ENCODE results near the gene FIBP.
"Not testable (repeated sequence)": the region's sequence is repeated elsewhere in the genome, so short reads cannot be mapped to it uniquely, and the experiment has no call there.

Gene FIBP

GRCh38 chr11:65857853-65858680, 30.2 kb downstream of the FIBP start, which contains the start of gene CFL1:
Gene CFL1, minus strand, starts transcription at chr11:65858180. Its CDS starts 81 bp downstream, at chr11:65858099.
- peak; percentile 96 for DNase-seq

DNA sequence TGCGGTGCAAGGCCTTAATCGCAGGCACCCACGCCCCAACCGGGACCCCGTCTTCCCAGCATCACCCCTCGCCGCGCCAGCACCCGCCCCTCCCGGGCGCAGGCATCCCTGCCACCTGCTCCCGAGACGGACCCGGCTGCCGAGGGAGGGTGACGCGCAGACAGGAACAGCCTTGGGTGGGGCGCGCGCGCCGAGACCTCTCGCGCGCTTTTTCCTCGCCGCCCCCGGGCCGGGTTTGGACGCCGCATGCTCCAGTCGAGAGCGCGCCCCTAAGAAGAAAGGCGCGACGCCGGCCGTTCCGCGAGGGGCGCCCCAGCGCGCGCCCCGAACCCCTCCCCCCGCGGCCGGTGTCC, 30.8 kb downstream of the FIBP start:
- DNase-seq, result peak; percentile 70

DNA sequence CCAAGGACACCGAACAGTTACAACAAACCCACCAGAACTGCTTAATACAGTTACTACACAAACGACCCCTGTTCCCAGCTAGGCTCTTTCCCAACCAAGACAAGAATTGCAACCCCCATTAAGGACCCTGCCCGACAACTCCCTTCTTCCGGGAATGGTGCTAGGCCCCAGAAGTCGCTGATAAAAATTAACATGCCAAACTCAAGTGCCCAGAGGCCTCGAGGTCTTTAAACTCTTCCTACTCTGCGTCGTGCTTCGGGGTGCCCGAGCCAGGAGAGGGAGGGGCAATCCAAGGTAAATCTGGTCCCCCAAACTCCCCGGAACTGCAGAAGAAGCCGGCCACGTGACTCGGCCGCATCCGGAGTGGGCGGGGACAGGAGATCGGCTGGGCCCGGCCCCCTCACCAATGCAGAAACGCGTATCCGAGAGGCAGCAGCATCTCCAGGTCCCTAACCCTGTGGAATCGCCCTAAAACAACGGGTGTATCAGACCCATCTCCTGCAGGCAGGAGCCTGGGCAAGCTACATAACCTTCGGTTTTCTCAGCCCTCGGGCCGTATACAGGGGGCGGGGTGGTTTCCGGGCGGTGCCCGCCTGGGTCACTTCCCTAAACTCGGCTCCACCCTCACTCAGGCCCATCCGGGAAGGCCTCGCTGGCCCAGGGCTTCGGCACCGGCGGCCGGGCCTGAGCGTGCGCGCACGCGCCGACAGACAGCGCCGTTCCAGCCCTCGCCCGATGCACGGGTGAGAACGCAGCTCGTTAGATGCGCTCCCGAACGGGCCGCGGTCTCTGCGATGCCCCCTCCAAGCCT, 31.4 kb downstream of the FIBP start:
- DNase-seq, result peak; percentile 86

- no peak for DNase-seq
Measured at GRCh38 chr11:65855927-65856363, 32.3 kb downstream of the FIBP start.

- DNase-seq, result no peak
Measured at GRCh38 chr11:65854852-65855837, 33.1 kb downstream of the FIBP start.

DNA sequence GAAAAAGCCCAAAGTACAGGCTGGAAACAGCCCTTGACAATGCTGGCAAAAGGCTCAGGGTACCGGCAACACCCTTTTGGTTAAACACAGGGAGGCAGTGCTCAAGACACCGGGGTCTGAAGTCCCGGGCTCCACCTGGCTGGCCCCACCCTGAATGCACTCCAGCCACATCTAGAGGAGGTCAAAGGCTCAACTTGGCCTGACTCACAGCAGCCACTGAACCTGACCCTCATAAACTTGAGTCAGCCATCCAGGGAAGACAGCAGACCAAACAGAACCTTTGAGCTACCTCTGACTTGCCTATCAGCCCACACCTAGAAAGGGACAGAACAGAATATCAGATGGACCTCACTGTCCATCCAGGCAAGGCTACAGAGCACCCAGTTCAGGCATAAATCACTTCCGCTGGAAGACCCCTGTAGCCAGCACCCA, 34.1 kb downstream of the FIBP start:
- DNase-seq, result no peak

GRCh38 chr11:65853246-65853979, 34.9 kb downstream of the FIBP start:
- DNase-seq, result no peak

DNA sequence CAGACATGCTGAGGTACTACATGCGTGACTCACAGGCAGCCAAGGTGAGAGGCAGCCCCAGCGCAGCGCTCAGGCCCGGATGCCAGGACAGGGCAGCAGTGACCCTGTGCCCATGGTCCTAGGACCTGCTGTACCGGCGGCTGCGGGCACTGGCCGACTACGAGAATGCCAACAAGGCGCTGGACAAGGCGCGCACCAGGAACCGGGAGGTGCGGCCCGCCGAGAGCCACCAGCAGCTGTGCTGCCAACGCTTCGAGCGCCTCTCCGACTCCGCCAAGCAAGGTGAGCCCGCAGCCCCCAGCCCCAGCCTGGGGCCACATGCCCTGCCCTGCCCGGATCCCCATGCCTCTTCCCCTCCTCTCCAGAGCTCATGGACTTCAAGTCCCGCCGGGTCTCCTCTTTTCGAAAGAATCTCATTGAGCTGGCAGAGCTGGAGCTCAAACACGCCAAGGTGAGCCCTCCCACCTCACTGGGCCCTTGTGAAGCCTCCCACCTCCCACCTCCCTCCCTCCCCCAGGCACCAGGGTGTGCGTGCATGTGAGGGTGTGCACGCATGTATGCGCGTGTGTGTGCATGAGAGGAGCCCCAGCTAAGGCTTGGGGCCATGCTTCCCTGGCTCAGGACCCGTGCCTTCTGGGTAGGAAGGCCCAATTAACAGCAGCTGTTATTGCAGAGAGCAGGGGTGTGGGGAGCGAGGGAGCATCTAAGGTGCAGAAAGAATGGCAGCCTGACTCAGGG, 35.6 kb downstream of the FIBP start:
- no peak for DNase-seq

GRCh38 chr11:65851811-65852507, 36.3 kb downstream of the FIBP start:
- DNase-seq, result no peak

DNA sequence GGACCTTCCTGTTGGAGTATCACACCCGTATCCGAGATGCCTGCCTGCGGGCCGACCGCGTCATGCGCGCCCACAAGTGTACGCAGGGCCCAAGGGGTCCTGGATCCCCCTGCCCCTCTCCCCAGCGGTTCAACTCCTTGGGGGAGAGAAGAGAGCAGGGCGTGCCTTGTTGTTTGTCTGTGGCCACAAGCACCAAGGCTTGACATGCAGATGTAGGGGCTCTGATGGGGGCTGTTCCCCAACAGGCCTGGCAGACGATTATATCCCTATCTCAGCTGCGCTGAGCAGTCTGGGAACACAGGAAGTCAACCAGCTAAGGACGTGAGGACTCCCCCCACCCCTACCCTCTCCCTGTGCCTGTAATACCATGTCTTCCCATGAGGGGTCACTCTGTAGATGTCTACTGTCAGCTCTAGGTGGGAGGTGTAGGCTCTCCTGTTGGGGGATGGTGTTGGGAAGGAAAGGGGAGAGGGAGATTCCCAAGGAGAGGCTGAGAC, 37.1 kb downstream of the FIBP start:
- no peak for DNase-seq

DNA sequence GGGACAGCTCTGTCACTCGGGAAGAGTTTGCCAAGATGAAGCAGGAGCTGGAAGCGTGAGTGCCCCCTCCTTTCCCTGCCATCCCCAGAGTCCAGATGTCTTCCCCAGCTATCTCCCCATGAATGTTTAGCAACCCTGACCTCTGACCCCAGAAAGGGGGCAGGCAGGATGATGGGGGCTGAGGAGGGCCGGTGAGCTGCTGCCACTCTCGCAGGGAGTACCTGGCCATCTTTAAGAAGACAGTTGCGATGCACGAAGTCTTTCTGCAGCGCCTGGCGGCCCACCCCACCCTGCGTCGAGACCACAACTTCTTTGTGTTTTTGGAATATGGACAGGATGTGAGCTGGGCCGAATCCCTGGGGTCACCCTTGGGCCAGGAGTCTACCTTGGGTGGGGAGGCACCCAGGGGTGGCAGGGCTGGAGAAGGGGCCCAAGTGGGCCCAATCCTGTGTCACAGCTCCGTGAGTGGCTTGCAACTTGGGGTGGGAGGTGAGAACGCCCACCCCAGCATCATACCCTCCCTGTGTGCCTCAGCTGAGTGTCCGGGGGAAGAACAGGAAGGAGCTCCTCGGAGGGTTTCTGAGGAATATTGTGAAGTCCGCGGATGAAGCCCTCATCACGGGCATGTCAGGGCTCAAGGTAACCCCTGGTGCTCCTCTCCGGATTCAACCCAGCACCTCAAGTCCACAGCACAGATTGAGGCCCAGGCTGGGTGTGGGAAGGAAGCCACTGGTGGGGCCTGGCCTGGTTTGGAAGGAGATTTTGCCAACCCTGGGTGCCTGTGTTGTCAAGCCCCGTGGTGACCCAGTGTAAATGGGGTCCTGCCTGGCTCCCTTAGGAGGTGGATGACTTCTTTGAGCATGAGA, 37.8 kb downstream of the FIBP start:
- DNase-seq, result no peak

- no peak for DNase-seq
Measured at GRCh38 chr11:65849771-65850216, 38.5 kb downstream of the FIBP start.

DNA sequence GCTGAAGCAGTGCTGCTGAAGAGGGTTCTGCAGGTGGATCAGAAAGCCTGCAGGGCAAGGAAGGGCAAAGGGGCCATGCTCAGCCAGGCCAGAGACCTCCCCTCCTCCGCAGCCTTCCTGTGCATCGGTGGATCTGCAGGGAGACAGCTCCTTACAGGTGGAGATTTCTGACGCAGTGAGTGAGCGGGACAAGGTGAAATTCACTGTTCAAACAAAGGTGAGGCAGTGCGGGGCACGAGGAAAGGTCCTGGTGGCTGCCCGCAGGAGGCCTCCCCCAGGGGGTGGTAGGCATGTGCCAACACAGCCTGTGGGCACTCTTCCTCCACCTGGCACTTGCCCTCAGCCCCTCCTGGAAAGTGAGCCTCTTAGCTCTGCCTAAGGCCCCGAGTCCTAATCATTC, 38.9 kb downstream of the FIBP start:
- no peak for DNase-seq

DNA sequence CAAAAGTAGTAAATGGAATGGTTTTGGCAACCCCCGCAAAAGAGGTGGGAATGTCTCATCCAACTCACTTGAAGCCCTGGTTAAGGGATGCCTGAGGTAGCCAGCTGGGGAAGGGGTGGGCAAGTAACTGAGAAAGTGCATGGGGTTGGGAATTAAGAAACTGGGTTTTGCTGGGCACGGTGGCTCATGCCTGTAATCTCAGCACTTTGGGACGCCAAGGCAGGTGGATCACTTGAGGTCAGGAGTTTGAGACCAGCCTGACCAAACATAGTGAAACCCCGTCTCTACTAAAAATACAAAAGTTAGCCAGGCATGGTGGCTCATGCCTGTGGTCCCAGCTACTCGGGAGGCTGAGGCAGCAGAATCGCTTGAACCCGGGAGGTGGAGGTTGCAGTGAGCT, 39.6 kb downstream of the FIBP start:
- not testable (repeated sequence) for DNase-seq

DNA sequence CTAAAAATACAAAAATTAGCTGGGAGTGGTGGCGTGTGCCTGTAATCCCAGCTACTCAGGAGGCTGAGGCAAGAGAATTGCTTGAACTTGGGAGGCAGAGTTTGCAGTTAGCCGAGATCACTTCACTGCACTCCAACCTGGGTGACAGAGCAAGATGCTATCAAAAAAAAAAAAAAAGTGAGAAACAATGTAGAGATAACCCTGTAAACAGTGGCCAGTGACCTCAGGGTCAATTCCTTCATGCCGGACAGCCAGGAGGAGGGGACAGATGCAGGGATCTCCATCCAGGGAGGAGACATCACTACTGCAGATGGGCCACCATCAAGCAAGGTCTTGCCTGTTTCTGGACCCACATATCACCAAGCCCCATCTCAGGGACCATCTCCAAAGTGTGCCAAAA, 40.5 kb downstream of the FIBP start:
- DNase-seq, result no peak

DNA sequence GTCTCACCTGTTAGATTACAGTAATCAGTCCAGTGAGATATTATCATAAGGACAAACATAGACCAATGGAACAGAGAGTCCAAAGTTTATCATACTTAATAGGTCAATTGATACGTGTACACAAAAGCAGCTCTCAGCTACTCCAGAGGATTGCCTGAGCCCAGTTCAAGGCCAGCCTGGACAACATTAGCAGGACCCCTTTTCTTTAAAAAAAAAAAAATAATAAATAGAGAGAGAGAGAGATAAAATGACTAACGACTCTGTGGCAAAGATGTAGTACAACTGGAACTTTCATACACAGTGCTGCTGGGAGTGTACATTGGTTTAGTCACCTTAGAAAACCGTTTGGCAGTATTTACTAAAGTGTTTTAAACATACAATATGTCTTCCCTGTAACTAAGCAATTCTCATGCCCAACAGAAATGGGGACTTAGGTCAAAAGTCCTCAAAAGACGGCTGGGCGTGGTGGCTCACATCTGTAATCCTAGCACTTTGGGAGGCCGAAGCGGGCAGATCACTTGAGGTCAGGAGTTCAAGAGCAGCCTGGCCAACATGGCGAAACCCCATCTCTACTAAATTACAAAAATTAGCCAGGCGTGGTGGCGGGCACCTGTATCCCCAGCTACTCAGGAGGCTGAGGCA, 43.9 kb downstream of the FIBP start:
- DNase-seq, result no peak

GRCh38 chr11:65843811-65844210, 44.5 kb downstream of the FIBP start:
- no peak for DNase-seq

- no peak for DNase-seq
Measured at GRCh38 chr11:65842144-65842543, 46.1 kb downstream of the FIBP start.

GRCh38 chr11:65834202-65834601, 54.1 kb downstream of the FIBP start:
- no peak for DNase-seq

Data from activated gamma-delta T cell treated with Interleukin-2 at 50 U/mL for 16 hours (primary cell).